Measurements from ENCODE around the gene HLA-DQB1.
"Not testable (repeated sequence)": the region's sequence is repeated elsewhere in the genome, so short reads cannot be mapped to it uniquely, and the experiment has no call there.

The HLA-DQB1 gene

DNA sequence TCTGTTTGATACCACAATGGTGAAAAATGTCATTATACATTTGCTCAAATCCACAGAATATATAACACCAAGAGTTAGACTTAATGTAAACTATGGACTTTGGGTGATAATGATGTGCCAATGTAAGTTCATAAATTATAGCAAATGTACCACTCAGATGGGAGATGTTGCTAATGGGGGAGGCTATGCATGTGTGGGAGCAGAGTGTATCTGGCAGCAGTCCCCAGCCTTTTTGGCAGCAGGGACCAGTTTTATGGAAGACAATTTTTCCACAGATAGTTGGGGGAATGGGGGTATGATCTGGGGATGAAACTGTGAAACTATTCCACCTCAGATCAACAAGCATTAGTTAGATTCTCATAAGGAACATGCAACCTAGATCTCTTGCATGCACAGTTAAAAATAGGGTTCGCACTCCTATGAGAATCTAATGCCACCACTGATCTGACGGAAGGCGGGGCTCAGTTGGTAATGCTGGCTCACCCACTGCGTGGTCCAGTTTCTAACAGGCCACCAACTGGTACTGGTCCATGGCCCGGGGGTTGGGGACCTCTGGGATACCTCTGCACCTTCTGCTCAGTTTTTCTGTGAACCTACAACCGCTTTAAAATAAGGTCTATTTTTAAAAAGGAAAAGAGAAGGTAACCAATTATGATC is 21.3 kb downstream of the HLA-DQB1 start:
- Mint-ChIP-seq H3K27me3 (peaks cover 3% of the 10 kb centered on the region), H3K4me3 (no peak overlapping the region), H3K9me3 (peaks cover 2% of the 10 kb centered on the region), H3K4me1 (ENCODE audit: low read depth) (peaks cover 15% of the 10 kb centered on the region), H3K36me3 (ENCODE audit: low read depth) (no peaks in the 10 kb centered on the region), H3K27ac (no peak overlapping the region)
- DNase-seq: no peak

GRCh38 chr6:32643904-32644303 is 22.6 kb downstream of the HLA-DQB1 start:
- no peak overlapping the region for H3K27ac Mint-ChIP-seq
- peaks cover 15% of the 10 kb centered on the region for H3K4me1 Mint-ChIP-seq (ENCODE audit: low read depth)
- H3K4me3 Mint-ChIP-seq: no peak overlapping the region
- H3K9me3 Mint-ChIP-seq: no peaks in the 10 kb centered on the region
- no peak for DNase-seq
- H3K36me3 Mint-ChIP-seq (ENCODE audit: low read depth): no peaks in the 10 kb centered on the region
- H3K27me3 Mint-ChIP-seq: peaks cover 3% of the 10 kb centered on the region

DNA sequence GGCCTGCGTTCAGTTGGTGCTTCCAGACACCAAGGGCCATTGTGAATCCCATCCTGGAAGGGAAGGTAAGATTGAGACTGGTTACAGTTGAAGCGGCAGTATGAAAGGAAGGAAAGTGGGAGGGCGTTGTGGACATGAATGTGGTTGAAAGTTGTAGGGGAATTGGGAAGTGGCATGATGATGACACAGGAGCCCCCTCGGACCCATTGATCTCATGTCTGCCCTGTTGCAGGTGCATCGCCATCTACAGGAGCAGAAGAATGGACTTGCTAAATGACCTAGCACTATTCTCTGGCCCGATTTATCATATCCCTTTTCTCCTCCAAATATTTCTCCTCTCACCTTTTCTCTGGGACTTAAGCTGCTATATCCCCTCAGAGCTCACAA is 23.7 kb downstream of the HLA-DQB1 start:
- H3K36me3 Mint-ChIP-seq (ENCODE audit: low read depth): no peaks in the 10 kb centered on the region

GRCh38 chr6:32641785-32642719 is 24.4 kb downstream of the HLA-DQB1 start:
- H3K27ac Mint-ChIP-seq; H3K36me3 Mint-ChIP-seq (ENCODE audit: low read depth); H3K4me3 Mint-ChIP-seq; DNase-seq; H3K27me3 Mint-ChIP-seq; H3K9me3 Mint-ChIP-seq: not testable (repeated sequence)
- peaks cover 16% of the 10 kb centered on the region for H3K4me1 Mint-ChIP-seq (ENCODE audit: low read depth)

More for the DNA sequence above, 23.7 kb downstream of the HLA-DQB1 start:
- Mint-ChIP-seq H3K4me3 (no peak overlapping the region), H3K27me3 (no peaks in the 10 kb centered on the region), H3K4me1 (ENCODE audit: low read depth) (peaks cover 15% of the 10 kb centered on the region), H3K9me3 (no peaks in the 10 kb centered on the region), H3K27ac (no peak overlapping the region)
- DNase-seq: no peak

DNA sequence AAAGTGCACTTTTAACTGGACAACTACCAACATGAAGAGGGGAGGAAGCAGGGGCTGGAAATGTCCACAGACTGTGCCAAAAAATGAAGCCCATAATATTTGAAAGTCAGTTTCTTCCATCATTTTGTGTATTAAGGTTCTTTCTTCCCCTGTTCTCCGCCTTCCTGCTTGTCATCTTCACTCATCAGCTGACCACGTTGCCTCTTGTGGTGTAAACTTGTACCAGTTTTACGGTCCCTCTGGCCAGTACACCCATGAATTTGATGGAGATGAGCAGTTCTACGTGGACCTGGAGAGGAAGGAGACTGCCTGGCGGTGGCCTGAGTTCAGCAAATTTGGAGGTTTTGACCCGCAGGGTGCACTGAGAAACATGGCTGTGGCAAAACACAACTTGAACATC is 25.3 kb downstream of the HLA-DQB1 start:
- DNase-seq: no peak
- H3K27me3 Mint-ChIP-seq: no peaks in the 10 kb centered on the region
- H3K27ac Mint-ChIP-seq: no peak overlapping the region
- H3K4me1 Mint-ChIP-seq (ENCODE audit: low read depth): peaks cover 17% of the 10 kb centered on the region
- H3K9me3 Mint-ChIP-seq: no peaks in the 10 kb centered on the region
- no peaks in the 10 kb centered on the region for H3K36me3 Mint-ChIP-seq (ENCODE audit: low read depth)
- no peak overlapping the region for H3K4me3 Mint-ChIP-seq

DNA sequence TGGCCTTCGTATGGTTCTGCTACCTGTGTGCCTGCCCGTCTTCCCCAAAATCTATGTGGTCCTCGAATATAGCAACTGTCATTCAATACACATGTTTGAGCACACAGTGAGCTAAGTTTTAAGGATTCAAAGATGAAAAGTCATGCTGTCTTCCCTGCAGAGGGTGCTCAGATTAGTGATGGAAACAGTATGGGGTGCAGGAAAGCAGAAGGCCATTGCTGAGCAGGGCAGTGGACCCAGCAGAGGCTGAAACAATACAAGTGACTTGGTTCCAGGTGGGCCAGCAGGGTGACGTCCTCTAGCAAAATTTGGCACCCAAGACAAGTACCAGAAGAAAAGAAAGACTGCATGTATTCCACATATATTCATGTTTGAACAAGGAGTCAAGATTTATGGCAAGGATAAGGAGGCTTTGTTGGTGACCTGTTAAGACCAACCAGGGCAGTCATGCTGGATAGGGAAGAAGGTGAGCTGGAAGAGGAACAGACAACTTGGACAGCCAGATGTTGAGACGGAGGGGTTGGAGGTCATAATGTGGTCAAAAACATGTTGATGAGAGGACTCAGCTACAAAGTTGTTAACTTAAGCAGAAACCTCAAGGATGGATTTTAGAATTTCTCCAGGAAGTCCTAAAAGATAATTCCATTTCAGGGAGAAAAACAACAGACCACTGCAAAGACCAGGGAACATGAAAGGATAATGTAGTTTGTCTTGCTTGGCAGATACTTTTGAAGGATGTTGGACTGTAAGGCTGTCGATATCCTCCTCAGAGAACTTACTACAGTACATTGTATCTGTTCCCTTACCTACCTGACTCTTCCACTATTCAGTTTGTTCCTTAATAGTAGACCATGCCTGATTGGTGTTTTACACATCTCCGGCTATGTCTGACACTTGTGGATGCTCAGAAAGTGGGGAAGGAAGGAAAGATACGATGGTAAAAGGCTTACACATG is 26.7 kb downstream of the HLA-DQB1 start:
- no peak overlapping the region for H3K27ac Mint-ChIP-seq
- no peaks in the 10 kb centered on the region for H3K36me3 Mint-ChIP-seq (ENCODE audit: low read depth)
- H3K27me3 Mint-ChIP-seq: no peaks in the 10 kb centered on the region
- H3K4me1 Mint-ChIP-seq (ENCODE audit: low read depth): peaks cover 17% of the 10 kb centered on the region
- H3K9me3 Mint-ChIP-seq: no peaks in the 10 kb centered on the region
- H3K4me3 Mint-ChIP-seq: no peak overlapping the region
- no peak for DNase-seq

DNA sequence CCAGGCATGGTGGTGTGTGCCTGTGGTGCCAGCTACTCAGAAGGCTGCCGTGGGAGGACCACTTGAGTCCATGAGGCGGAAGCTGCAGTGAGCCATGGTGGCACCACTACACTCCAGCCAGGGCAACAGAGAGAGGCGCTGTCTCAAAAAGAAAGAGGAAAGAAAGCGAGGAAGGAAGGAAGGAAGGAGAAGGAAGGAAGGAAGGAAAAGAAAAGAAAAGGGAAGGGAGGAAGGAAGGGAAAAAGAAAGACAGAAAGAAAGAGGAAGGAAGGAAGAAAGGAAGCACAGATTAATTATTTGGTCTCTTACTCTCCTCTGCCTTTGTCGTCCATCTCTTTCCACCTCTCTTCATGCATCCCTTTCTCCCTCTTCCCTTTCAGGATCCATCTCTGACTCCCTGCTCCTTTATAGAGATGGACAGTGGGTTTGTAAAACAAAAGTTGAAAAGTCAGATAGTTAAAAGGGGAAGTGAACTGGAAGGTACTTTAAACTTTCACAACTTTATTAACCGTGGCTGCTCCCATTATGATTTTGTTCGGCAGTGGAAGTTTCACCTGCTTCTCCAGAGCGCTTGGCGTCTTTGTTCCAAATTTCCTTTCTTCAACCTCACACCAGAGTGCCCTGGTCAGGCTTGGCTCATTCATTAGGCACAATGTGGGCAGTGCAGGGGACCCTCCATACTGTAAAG is 27.8 kb downstream of the HLA-DQB1 start:
- Mint-ChIP-seq H3K36me3 (ENCODE audit: low read depth) (no peaks in the 10 kb centered on the region), H3K4me3 (peak overlapping the region; percentile 44), H3K4me1 (ENCODE audit: low read depth) (peaks cover 24% of the 10 kb centered on the region), H3K27ac (peak overlapping the region; percentile 55), H3K27me3 (no peaks in the 10 kb centered on the region), H3K9me3 (no peaks in the 10 kb centered on the region)
- no peak for DNase-seq

- no peak overlapping the region for H3K4me3 Mint-ChIP-seq
- H3K27ac Mint-ChIP-seq: no peak overlapping the region
- H3K4me1 Mint-ChIP-seq (ENCODE audit: low read depth): peaks cover 24% of the 10 kb centered on the region
These were observed 28.6 kb downstream of the HLA-DQB1 start for GRCh38 chr6:32637883-32638282.

GRCh38 chr6:32637219-32637880 is 29.1 kb downstream of the HLA-DQB1 start, which contains the start of gene HLA-DQA1:
Gene HLA-DQA1 (plus strand): TSS chr6:32637406. CDS start chr6:32637459, 53 bp downstream.
- H3K27ac Mint-ChIP-seq: no peak within 1 kb of the TSS
- H3K36me3 Mint-ChIP-seq (ENCODE audit: low read depth): no peaks in the 10 kb centered on the region
- H3K27me3 Mint-ChIP-seq: no peaks in the 10 kb centered on the region
- H3K4me3 Mint-ChIP-seq: peak within 1 kb of the TSS; percentile 51
- no peak for DNase-seq
- H3K4me1 Mint-ChIP-seq (ENCODE audit: low read depth): peaks cover 20% of the 10 kb centered on the region
- H3K9me3 Mint-ChIP-seq: no peaks in the 10 kb centered on the region

More at GRCh38 chr6:32637883-32638282, 28.6 kb downstream of the HLA-DQB1 start:
- Mint-ChIP-seq H3K9me3 (no peaks in the 10 kb centered on the region), H3K27me3 (no peaks in the 10 kb centered on the region), H3K36me3 (ENCODE audit: low read depth) (no peaks in the 10 kb centered on the region)
- DNase-seq: no peak

- Mint-ChIP-seq H3K27ac (no peak overlapping the region), H3K4me3 (no peak overlapping the region), H3K4me1 (ENCODE audit: low read depth) (peaks cover 9% of the 10 kb centered on the region), H3K27me3 (no peaks in the 10 kb centered on the region), H3K9me3 (no peaks in the 10 kb centered on the region), H3K36me3 (ENCODE audit: low read depth) (no peaks in the 10 kb centered on the region)
- DNase-seq: no peak
These were observed 30.8 kb downstream of the HLA-DQB1 start for GRCh38 chr6:32635526-32636123.

- not testable (repeated sequence) for H3K4me3 Mint-ChIP-seq; H3K27ac Mint-ChIP-seq; H3K36me3 Mint-ChIP-seq (ENCODE audit: low read depth); H3K9me3 Mint-ChIP-seq; H3K27me3 Mint-ChIP-seq; DNase-seq
- peaks cover 29% of the 10 kb centered on the region for H3K4me1 Mint-ChIP-seq (ENCODE audit: low read depth)
These were observed 36.7 kb downstream of the HLA-DQB1 start for GRCh38 chr6:32629793-32630192.

DNA sequence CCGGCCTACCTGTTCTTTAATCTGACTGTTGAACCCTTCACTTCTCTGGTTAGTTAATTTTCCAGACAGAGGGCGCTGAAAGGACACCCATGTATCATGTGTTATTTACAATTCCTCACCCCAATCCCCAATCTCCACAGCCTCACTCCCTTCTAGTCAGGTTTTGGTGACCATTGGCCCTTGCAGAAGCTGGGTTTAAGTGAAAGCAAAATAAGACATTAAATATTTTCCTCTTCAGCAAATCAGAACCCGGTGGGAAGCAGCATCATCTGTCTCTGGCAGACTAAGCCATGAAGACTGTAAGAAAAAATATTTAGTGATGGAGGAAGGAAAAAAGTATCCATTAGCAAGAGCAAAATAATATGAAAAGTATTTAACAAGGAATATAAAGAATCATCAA is 38.6 kb downstream of the HLA-DQB1 start:
- Mint-ChIP-seq H3K36me3 (ENCODE audit: low read depth) (no peaks in the 10 kb centered on the region), H3K27ac (no peak overlapping the region), H3K9me3 (no peaks in the 10 kb centered on the region), H3K4me1 (ENCODE audit: low read depth) (peaks cover 34% of the 10 kb centered on the region), H3K4me3 (no peak overlapping the region), H3K27me3 (no peaks in the 10 kb centered on the region)
- no peak for DNase-seq

DNA sequence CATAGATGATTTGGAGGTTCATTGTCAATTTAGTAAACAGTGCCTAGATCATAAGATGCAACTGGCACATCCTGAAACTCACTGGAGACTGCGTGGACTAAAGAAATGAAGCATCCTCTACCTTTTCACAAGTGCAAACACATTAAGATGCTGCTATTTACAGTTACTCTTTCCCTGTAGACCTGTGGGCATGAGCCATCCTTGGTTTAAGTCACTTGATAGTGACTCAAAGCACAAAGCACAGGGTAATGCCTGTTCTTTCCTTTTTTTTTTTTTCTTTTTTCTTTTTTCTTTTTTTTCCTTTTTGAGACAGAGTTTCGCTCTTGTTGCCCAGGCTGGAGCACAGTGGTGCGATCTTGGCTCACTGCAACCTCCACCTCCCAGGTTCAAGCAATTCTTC is 39.2 kb downstream of the HLA-DQB1 start:
- Mint-ChIP-seq H3K4me3 (no peak overlapping the region), H3K36me3 (ENCODE audit: low read depth) (no peaks in the 10 kb centered on the region), H3K4me1 (ENCODE audit: low read depth) (peaks cover 40% of the 10 kb centered on the region), H3K9me3 (no peaks in the 10 kb centered on the region), H3K27ac (no peak overlapping the region), H3K27me3 (no peaks in the 10 kb centered on the region)
- DNase-seq: no peak

All from activated T-cell treated with anti-CD3 and anti-CD28 coated beads, Interleukin-2, amount 50 U/mL, for 24 hours (primary cell).